Fibroblast of lung (primary cell): ENCODE data around the gene LGALS8.

Source experiments
- EZH2 ChIP-seq: IDR thresholded peaks from 2 replicates; pipeline ENCODE4 v1.5.1; 2012; ENCODE audit warnings: low read length, control low read depth, mild to moderate bottlenecking; ENCODE audit errors: missing control alignments
- TF ChIP-seq, protein P1 (sequence below), 2 donors: IDR thresholded peaks in 1 of 2; conservative IDR thresholded peaks in 1 of 2; 1 replicate in 1 of 2; 2 replicates in 1 of 2; pipeline ENCODE4 v1.5.1; 2011 to 2012; ENCODE audit warnings: low read length in 2 of 2, control low read depth in 1 of 2, inconsistent platforms in 1 of 2, low read depth in 1 of 2, mild to moderate bottlenecking in 1 of 2

DNA sequence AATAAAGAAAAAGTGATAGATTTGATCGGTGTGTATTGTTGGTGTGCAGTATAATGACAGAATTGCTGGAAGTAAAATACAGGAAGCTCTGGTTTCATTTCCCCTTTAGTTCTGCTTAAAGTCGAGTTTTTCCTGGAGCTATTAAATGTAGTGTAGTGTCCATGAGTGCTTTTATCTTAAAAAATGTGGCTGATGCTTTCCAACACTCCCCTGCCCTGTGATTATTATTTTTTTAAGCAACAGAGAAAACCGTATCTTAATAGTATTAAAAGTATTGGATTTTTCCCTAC lies 1.1 kb downstream of the LGALS8 start:
- TF ChIP-seq, protein P1, sequence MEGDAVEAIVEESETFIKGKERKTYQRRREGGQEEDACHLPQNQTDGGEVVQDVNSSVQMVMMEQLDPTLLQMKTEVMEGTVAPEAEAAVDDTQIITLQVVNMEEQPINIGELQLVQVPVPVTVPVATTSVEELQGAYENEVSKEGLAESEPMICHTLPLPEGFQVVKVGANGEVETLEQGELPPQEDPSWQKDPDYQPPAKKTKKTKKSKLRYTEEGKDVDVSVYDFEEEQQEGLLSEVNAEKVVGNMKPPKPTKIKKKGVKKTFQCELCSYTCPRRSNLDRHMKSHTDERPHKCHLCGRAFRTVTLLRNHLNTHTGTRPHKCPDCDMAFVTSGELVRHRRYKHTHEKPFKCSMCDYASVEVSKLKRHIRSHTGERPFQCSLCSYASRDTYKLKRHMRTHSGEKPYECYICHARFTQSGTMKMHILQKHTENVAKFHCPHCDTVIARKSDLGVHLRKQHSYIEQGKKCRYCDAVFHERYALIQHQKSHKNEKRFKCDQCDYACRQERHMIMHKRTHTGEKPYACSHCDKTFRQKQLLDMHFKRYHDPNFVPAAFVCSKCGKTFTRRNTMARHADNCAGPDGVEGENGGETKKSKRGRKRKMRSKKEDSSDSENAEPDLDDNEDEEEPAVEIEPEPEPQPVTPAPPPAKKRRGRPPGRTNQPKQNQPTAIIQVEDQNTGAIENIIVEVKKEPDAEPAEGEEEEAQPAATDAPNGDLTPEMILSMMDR (conservative IDR thresholded peaks at IDR 0.05 in 1 of 2, IDR thresholded peaks at IDR 0.05 in 1 of 2; ENCODE audit: low read depth in 1 of 2, low read length in 2 of 2): no peak
- no peak for TF ChIP-seq EZH2
